NCI-H2196 (cell line): ENCODE measurements around the gene PYHIN1.

ENCODE experiments used
- DNase-seq: peaks from one replicate; lab custom pipeline; 2025; ENCODE audit not compliant: unreplicated experiment; lab: John Stamatoyannopoulos, UW

The PYHIN1 gene

DNA sequence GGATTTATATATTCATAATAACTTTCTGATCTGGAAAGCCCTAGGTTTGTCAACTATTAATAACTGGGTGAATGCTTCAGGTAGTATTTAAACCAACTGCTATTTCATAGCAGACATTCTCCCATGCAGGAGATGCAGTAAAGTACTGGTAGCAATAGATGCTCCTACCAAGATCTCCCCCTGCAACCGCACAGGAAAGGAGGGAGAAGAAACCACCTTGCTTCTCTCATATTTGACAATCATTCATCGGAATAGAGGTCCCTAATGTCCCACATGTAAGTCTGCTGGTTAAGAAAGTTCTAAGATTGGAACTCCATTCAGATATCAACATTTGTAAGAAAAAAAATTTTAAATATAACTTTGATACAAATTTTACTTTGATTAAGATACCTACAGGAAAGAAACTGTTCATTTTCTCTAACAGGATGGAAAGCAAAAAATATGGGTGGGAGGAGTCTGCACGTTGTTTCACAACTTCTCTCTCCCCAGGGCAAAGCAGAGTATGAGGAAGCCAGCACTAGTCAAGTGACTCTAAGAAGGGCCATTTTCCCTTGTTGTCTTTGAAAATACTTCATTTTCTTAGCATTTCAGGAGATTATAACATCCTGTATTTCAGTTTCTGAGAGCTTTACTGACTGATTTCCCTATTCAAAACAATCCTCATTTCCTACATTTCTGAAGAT lies at the start of gene PYHIN1:
Gene PYHIN1 (plus strand): TSS at position 498 of the 683 bp plus-strand sequence. CDS start 5,359 bp downstream, outside the sequence.
- DNase-seq = no peak

DNA sequence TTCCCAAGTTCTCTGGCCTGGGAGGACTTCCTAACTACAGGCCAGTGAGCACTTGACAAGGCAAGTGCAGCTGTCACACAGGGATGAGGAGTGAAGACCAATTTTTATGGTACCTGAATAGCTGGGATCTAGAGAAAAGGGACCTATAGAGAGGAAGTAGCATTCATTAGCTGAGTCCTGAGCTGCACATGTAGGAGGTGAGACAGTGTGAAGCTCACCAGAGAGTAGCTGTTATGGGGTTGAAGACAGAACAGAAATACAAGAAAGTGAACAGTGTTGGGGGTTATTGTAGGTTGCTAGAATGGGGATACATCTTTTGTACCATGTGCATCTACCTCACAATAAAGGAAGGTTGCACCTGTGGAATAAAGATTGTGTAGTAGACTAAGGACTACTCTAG lies 37.7 kb upstream of the PYHIN1 start:
- DNase-seq = no peak

DNA sequence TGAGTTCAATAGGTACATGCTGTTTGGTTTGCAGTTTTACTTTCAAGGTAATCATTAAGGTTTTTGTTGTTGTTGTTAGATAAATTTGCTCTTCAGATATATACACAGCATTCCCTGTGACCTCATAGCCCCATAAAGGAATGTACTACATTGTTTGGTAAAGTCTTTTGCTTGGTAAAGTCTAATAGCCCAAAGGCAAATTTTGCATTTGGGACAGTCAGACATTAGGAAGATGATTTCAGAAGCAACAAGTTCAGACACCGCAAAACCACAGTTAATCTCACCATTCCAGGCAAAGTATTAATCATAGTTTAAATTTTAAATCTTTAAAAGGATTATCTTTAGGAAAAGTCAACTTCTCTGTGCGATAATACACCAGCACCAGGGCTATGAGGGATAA lies 32.6 kb upstream of the PYHIN1 start:
- DNase-seq = no peak

DNA sequence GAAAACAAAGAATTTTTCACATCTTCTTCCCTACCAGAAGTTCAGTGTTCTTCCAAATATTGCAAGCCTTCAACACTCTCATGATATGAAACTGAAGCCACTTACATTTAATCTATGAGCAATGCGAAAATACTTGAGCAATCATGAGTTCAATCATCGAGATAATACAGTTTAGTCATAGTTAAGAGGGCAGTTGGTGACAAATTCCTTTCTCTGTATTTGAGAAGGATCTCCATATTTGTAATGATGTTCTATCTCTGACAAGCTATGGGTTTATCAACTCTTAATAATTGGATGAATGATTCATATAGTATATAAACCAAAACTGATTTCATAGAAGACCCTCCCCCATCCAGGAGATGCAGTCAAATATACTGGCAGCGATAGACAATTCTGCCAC lies 29.7 kb upstream of the PYHIN1 start:
- DNase-seq = no peak

DNA sequence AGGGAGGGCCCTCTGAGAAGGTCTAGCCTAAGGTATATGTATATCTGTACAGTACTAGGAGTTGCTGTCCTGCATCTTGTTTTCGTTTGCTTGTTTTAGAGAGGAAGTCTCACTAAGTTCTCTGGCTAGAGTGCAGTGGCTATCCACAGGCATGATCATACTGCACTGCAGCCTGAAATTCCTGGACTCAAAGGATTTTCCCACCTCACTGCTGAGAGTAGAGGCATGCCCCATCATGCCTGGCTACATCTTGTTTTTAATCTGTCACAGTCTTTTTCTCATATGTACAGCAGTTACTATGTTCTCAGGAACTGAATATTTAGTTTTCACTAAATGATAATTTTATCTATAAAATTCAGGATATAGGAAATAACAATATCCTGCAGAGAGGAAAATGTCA lies 15.3 kb upstream of the PYHIN1 start:
- DNase-seq = no peak

DNA sequence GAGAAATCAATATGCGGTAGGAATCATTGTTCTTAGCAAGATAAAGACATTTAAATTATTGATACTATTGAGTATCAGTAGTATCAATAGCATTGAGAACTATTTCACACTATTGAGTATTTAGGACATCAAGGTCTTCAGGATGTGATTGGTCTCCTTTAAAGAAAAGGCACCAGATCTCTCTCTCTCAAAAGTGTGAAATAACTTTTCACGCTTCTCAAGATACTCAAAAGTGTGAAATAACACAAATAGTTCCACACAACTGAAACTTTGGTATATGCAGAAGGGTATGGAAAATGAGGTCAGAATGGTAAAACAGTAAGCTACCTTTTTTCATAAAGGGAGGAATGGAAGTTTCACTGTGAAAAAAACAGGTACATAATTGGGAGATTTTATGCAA lies 6.7 kb upstream of the PYHIN1 start:
- DNase-seq = no peak

DNA sequence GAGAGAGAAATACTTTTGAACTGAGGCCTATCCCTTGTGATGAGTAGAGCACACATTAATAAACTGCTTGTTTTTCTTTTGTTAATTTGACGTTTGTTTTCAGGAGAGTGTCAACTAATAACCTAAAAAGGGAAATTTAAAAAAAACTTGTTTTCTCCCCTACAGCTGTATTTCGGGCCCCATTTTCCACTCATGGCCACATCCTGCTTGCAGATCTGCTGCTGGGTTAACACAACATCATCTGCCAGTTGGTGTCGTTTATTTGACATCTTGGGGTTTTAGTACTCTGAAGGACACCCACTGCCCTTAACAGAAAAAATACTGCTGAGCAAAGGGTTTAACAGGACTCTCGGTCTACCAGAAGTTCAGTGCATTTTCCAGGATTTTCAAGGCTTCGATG lies 848 bp upstream of the PYHIN1 start:
- DNase-seq = no peak

DNA sequence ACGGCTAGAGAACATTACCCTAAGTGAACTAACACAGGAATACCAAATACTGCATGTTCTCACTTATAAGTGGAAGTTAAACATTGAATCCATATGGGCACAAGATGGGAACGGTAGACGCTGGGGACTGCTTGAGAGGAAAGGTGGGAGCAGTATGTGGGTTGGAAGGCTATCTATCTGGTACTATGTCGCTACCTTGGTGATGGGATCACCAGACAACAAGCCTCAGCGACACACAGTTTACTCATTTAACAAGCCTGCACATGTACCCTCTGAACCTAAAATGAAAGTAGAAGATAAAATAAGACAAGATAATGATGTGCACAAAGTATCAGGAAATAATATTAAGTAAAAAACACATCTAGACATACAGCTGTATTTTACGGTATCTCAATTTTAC lies 819 bp downstream of the PYHIN1 start:
- DNase-seq = no peak

DNA sequence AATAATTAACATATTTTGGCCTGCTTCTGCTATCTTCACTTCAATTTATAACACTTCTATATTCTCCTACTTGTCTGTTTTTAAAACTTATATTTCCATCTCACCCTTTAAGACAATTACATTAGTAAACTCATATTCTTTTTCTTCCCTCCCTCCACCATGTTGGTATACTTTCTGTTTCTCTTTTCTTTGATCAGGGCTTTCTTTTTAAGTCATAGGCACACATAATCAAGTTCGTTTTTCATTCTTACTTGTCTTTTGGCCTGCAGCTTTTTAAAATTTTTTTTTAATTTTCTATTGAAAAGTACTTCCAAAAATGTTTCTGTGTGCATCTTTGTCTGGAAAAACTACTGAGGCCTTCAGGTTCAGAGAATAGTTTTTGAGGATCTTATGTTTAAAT lies 2.3 kb downstream of the PYHIN1 start:
- DNase-seq = no peak

DNA sequence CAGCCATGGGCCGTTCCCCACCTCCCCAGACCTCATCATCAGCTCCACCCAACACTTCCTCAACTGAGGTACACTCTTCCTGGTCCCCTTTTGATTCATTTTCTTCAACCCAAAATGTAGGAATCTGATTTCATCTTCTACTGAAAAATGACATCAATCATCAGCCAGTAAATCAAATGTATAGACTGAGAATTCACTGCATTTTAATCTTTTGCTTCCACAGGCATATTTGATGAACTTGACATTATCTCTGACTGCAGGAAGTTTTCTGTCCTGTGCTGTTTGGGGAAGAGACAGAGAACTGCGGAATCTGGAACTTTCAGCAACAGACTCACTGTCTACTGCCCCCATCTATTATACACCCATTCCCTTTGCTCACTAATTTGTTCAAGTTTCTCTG lies 7.8 kb downstream of the PYHIN1 start:
- DNase-seq = no peak

DNA sequence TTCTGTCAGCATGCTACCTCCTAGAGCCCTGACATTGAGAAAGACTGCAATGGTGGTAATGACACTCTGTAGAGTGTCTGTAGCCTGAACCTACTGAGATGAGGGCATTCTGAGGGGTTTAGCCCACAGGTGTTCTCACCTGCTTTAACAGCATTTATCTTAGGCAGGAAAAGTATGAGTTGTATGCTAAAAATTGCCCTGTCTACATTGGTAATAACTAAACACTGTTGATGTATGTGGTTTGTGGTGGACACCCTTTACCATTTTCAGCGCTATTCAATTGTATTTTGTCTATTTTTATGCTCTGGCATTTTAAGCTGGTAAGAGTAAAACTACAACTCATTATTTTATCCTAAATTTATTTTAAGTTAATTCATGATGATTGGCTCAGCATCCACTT lies 10.0 kb downstream of the PYHIN1 start:
- DNase-seq = no peak

DNA sequence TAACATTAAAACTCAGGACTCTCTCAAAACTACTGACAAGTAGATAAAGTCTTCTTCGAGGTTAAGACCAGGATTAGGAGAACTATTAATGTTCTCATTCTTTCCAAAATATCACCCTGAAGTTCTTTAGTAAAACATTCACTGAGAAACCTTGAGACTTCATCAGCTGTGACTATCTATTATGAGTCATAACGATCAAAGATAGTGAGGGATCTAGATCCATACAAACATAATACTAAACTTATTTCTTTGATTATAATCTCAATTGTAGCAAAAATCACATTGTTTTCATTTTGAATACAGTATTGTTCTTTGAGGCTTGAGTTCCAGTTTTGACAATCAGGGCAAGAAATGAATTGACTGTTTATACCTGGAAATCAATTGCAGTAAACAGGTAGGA lies 11.1 kb downstream of the PYHIN1 start:
- no peak for DNase-seq

DNA sequence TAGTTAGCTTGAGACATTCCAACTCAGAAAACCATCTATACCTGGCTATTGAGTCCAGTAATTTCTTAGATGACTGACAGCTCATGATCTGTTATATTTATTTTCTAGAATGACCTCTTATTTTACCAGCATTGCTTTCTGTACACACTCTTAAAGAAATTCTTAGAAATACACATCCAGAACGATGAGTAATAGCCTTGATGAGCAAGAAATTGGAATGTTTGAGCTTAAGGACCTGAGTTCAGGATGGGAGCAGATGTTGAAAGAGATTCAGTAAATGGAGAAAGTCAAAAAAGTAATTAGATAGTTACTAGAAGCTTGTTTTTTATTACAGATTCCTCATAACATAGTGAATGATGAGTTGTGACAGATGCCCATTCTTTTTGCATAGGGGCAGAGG lies 11.7 kb downstream of the PYHIN1 start:
- no peak for DNase-seq

DNA sequence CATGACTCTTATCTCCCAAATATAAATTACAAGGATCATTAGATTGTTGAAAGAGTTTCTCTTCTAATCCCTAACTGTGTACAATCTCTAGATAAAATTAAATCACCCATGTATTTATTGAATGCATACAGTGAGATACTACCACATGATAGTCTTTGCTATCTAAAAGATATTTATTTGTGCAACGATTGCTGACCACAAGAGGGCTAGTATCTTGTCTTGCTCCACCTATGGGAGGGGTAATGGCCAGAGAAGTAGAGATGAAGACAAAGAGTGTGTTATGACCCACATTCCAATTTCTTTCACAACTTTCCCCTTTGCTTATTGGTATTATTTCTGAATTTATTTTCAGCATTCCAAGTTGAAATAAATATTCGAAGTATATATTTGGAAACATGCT lies 13.7 kb downstream of the PYHIN1 start:
- no peak for DNase-seq

DNA sequence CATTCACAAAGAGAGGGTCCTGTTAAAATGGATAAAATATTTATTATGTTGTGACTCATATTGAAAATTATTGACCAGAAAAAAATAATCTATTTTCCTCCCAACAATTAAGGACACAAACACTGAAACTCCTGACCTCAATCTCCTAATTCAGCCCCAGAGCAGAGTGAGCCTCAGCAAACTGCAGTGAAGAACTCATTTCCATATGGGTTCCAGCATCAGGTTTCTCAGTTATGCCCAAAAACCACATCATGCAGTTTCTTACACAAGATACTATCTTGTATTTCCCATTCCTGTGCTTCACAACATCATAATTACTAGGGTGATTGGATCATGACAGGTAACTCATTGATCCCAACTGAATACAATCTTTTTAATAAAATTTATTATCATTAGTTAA lies 15.4 kb downstream of the PYHIN1 start:
- DNase-seq = no peak

DNA sequence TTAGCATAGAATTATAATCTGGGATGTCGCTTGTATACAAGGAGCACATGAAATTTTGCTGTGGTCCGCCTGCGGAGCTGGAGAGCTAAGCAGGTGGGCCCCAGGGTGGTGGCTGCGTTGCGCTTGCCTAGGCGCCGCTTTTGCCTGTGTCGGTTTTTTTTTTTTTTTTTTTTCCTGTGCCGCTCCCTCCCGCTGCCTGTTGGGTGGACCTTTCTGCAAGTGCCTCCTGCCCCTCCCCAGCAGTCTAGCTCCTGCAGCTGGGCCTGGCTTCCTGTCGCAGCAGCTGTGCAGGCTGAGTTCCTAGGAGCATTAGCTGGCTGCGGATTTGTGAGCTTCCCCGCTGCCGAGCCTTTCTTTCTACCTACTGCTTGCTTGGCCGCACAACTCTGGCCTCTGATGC lies 20.6 kb downstream of the PYHIN1 start:
- no peak for DNase-seq

DNA sequence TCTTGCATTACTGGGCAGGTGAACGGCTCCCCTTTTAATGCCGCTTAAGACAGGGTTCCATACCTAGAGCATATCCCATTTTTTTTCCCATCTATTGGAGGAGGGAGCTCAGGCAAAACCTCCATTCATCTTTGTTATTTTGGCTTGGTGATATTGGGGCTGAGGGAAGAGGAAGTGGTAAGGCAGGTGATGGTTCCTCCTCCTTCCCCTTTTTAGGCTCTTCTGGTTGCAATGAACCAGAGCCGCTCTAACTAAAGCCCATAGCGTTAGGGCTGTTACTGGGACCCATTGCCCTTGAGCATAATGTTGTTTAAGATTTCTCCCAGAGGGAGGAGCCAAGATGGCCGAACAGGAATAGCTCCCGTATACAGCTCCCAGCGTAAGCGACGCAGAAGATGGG lies 21.1 kb downstream of the PYHIN1 start:
- no peak for DNase-seq

DNA sequence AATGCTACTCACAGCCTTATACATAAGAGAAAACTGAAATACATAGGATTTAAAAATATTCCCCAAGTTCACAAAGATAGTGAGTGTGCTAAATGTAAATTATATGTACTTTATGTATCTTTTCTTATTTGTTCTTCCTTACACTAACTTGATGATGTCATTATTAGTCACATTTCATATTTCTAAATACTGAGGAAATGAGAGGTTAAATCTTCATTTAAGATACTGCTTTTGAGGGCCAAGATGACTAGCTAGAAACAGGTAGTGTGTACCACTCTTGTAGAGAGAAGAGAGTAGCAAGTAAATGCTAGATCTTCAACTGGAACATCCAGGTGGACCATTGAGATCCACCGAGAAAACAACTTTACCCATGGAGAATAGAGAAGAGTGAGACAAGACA lies 29.8 kb downstream of the PYHIN1 start:
- DNase-seq = no peak

DNA sequence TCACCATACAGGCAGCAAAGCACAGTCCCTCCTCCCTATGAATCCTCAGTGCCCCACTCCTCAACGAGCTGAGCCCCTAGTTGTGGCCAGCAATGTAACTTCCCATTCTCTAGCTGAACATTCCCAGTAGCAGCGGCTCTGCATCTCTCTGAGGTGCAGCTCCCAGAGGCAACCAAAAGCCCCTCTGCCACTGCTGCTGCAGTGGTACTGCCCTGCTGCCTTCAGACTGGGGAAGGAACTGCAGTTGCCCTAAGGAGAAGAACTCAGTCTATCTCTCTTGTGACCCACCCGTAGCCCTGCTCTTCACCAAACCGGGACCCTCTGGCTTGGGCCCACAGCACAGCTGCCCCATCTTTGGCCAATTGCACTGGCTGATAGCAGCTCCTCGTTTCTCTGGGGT lies 31.6 kb downstream of the PYHIN1 start:
- no peak for DNase-seq

DNA sequence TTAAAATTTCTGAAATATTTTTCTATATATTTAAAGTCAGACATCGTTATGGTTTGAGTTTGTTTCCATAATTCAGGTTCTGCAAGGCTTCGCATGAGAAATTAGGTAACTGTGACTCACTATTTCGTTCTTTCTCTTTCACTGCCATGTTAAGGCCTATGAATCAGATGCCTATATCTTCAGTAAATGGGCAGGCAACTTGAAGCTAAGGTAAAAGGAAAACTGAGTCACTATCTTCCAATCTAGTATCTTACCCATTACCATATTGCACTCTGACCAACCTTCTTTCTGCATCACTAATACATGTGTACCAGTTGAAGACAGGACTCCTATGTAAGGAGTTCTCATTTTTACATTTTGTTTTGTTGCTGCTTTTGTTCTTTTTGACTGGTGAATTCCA lies 37.8 kb downstream of the PYHIN1 start:
- DNase-seq = no peak

DNA sequence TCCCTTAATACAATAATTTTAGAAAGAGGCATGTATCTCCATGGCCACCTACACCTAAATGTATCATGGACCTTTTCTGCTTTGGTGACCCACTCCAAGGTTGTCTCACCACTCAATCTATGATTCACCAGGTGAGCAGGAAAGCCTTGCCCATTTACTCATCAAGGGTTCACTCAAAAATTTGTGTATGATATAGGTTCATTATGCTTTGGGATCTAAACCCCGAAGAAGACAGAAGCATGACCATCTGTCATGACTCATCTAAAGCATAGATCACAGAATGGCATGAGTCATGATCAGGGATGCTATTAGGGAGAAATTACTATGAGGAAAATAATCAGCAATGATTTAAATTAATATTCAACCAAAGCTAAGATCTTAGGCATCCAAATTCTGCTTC lies 38.5 kb downstream of the PYHIN1 start:
- DNase-seq = no peak

DNA sequence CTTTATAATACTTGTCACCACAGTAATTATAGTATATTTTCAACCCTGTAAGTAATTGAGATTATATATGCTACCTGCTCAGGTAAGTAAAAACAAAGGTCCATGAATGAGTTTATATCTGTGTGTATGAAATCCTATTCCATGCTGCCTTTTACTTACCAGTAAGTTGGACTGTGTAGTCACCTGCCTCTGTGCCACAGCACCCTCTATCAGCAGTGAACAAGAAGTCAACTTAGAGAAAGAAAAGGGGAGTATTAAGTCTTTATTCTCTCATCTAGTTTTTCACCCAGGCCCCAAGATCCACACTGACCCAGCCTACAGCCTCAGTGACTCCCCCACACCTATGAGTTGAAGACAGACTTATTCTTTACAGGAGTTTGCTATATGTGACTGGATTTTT lies 41.5 kb downstream of the PYHIN1 start:
- no peak for DNase-seq

DNA sequence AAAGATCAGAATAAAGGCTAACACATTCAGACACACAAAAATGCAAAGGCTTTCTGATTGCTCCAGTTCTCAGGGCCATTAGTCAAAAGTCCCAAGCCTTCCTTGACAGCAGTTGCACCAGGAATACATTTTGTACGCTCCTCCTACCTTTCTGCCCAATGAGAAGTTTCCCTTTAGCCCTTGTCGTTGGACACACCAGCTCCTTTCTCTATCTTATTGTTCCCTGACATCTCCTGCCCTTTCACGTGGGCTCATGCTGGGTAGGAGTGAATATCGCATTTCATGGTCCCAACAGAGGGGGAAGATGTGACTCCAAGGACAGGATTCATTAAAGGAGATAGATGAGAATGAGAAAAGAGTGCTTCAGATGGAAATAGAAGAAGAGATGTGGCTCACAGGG lies 44.9 kb downstream of the PYHIN1 start:
- no peak for DNase-seq

DNA sequence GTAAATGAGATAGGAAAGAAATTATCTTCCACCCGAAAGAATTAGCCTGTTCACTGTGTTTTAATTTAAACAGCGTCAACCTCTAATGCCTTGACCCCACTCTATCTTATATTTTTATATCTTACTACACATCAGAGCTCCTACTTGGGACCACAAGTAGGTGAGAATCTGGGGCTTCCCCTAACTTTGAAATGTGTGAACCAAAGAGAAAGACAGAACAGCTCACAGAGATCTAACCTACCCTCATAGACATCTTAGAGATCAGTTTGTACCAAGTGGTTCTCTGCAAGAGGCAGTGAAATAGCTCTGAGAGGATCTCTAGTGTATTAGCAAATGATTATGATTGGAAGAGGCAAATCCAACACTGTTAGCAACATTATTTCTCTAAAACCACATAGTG lies 47.4 kb downstream of the PYHIN1 start:
- no peak for DNase-seq
